GM18861 (cell line): ENCODE measurements around the gene ELAC2.
"Not testable (repeated sequence)": the region's sequence is repeated elsewhere in the genome, so short reads cannot be mapped to it uniquely, and the experiment has no call there.

Source experiments
- ATAC-seq: cut with Tn5 transposase; IDR thresholded peaks from one replicate; pipeline ENCODE4 v1.9.1; 2021; ENCODE audit not compliant: unreplicated experiment

ELAC2 gene

DNA sequence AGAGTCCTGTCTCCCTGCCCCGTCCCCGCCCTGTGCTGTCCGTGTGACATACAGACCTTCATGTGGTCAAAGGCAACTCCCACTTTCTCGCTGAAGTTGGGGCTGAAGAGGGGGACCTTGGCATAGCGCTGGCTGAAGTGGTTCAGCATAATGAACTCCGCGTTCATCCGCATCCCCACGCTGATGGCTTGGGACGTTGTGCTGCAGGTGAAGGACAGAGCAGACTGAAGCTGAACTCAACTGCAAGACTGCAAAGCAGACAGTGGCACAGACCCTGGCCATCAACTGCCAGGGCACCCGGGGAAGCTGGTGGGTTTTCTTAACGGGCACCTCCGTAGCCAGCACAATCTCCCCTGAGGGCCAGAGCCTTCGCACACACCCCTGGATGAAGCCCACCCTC is 24.2 kb downstream of the ELAC2 start:
- ATAC-seq: no peak

DNA sequence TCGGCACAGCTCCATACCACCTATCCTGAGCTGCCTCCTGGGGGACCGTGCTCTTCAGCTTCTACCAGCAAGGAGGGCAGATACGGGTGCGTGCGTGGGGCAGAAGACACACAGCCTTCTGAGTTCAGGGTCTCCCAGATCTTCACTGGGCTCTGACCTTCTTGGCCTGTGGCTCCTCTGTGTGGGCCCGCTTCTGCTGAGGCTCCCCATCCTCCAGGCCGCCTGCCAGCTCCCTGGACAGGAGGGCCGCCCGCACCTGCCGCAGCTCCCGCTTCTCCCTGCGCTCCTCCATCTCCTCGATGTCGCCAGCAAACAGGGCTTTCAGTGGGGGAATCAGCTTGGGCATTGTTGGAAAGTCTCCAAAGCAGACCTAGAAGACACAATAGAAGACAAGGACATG is 25.2 kb downstream of the ELAC2 start:
- ATAC-seq: no peak

DNA sequence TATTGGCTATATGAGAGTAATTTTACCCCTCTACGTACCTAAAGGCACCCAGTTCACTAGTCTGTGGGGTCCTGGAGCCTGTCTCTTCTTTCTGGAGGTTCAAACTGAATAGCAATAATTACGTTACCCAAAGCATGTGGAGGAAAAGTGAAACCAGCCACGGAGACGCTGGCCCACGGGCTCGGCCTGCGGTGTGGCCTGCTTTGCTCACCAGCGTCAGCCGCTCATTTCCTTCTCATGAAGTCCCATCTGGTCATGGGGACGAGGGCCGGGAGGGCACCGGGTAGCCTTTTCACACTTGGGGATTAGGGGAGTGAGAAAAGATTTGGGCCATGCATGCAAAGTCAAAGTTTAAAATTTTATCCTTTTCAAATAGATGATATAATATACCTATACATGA is 26.9 kb downstream of the ELAC2 start:
- no peak for ATAC-seq

DNA sequence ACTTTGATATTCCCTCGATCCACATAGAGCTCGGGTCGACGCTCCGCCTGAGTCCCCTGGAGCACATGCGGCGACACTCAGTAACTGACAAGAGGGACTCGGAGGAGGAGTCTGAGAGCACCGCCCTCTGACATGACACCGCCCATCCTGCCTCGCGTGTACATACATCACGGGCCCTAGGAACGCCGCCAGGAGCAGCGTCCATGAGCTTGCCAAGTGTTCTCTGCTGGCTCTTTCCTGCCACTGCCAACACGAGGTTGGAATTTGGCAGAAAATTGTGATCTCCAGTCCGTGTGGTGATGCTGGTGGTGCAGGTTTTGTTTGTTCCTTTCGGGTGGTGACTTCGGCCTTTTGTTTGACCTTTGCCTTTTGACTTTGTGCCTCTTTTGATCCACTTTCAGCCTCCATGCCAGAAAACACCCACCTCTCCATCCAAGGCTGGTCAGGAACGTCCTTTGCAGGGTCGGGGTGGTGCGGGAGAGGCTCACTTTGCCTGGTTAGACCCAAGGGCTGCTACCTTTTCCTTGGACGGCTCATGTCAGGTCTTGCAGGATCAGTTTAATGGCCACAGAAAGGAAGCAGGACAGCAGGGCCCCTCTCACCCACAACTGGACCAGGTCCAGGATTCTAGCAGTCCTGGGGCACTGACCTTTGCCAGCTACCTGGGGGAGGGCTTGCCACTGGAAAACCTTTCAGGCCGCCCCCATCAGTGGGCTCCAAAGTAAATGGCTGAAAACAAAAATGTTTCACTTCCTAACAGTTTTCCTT is 27.6 kb downstream of the ELAC2 start:
- no peak for ATAC-seq

DNA sequence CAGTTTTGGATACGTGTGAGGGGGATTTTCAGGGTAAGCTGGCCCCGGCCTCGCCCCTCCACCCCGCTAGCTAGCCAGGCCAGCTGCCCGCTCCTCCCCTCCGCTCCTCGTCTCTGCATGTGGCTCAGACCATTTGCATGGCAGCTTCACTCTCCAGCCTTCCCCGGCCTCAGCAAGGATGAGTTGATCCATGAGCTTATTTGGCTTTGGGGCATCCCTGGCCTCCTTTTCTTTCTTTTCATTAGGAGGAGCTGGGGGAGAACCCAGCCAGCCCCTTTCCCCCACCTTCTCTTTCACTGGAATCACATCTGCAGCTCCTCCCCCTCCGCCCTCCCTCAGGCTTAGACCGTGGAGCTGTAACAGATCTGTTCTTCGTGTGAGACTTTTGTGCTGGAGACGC is 30.7 kb downstream of the ELAC2 start:
- no peak for ATAC-seq

DNA sequence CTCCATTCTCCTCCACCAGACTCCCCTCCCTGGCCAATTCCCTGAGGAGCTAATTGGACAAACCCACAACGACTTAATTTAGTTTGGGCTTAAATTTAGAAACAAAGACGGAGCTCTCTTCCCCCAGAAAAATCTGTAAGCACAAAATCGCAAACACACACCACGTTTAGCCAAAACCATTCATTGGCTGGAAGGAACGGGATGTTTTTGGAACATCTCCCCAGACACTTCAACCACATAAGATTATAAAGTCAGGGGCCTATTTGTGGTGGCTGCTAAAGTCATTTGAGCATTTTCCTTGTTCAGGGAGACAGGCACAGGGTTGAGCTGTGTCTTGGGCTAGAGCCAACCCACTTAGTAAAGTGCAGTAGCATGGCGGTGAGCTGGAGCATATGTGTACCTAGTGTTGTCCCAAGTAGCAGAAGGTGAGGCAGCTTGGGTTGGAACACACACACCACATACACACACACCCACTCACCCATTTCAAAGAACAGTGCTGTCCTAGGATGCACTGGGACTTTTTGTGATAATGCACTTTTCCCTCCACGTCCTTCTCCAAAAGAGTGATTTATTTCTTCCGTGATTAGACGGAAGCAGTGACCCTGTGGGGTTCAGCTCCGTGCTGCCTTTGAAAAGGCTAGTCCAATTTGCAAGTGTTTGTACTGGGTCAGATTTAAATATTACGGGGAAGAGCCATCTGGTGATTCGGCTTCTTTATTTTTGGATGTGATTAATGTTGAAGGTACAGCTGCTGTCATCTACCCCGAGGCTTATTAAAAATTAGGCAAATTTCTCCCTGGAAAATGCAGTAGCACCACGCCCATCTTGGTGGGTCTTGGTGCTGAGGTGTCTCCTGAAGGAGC is 32.2 kb downstream of the ELAC2 start:
- no peak for ATAC-seq

DNA sequence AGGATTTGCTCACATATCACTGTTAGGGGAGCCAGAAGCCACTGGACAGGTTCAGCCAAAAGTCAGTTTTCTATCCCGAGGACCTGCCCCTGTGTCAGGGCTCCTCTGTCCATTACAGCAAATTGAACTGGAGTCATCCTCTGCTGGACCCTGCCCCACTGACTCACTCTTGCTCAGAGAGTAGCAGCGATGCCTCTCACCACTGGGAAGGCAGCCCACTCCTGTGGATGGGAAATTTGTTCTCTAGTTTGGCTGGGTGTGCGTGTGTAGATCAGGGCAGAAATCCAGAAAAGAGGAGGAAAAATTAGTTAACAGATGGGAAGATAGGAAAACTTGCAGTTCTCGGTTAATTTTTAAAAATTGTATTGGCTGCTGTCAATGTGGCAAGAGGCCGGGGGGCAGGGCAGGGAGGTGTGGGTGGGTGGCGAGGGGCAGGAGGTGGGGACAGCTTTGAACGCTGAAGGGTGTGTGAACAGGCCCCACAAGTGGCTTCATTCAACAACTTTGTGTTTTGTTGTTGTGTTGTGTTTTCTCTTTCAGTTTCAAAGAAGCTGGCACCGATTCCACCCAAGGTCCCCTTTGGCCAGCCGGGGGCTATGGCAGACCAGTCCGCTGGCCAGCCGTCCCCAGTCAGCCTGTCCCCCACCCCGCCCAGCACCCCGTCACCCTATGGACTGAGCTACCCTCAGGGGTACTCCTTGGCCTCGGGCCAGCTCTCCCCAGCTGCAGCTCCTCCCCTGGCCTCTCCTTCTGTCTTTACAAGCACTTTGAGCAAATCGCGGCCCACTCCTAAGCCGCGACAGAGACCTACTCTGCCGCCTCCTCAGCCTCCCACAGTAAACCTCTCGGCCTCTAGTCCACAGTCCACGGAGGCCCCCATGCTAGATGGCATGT is 33.6 kb downstream of the ELAC2 start:
- ATAC-seq: no peak

DNA sequence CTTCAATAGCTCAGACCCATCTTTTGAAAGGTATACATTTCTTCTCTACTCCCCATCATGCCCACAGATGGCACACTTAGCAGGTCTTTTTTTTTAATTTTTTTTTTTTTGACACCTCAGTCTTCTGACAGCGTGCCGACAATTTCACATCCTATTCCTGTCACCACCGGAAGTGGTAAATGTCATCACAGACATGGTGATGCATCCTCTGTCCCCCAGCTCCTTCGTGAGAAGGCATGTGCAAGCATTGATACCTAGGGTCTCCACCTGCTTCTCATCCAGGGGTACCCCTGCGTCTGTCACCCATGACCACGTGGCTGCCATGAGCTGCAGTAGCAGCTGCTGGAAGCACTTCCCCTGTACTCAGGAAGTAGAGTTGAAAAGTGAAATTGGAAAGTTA is 35.6 kb downstream of the ELAC2 start:
- ATAC-seq: no peak

DNA sequence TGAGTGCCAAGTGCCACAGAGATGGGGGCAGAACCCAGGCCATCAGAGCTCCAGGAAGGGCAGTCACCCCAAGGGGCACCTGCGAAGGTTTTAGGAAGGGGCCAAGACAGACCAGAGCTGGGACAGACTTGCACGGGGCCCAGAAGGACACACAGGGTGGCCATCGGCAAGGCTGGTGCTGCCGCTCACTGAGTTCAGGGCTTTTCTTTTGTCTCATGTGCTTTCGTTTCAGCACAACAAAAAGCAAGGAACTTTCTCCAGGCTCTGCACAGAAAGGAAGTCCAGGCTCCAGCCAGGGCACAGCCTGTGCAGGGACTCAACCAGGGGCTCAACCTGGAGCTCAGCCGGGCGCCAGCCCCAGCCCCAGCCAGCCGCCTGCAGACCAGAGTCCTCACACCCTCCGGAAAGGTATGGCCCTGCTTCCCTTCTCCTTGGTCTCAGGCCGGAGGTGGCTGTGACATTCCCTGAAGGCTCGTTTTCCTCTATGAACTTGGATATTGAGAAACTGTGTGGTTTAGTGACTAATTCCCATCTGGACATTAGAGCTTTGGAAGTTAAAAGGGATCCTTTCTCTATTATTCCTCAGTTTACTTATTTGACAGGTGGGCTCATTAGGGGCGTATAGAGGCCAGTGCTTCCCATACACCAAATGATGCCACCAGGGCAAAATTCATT is 37.9 kb downstream of the ELAC2 start:
- no peak for ATAC-seq

DNA sequence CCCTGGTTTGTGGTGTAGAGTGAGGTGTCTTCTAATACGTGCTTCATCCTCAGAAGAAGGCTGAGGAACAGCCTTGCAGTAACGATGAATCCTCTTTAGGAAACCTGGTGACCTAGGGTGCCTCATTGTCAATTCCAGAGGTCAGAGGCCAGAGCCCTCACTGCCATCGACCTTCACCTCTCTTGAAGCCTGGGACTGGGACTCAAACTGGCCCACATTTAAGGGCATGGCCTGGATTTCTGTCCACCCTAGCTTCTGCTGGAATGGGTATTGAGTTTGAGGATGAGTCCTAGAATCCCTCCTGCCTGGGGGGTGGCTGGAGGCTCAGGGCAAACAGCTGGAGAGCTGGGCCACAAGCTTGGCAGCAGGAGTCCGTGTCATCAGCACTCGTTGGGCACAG is 38.6 kb downstream of the ELAC2 start:
- ATAC-seq: no peak

DNA sequence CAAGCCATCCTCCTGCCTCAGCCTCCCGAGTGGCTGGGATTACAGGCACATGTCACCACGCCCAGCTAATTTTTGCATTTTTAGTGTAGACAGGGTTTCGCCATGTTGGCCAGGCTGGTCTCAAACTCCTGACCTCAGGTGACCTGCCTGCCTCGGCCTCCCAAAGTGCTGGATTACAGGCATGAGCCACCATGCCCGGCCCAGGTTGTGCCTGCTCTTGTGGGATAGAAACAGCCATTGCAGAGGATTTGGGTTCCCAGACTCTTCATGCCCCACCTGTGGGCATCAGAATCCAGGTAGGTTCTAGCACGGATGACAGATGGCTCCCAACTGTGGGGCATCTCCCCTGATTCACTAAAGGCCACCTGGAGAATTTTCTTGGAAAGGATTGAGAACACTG is 39.0 kb downstream of the ELAC2 start:
- ATAC-seq: not testable (repeated sequence)

DNA sequence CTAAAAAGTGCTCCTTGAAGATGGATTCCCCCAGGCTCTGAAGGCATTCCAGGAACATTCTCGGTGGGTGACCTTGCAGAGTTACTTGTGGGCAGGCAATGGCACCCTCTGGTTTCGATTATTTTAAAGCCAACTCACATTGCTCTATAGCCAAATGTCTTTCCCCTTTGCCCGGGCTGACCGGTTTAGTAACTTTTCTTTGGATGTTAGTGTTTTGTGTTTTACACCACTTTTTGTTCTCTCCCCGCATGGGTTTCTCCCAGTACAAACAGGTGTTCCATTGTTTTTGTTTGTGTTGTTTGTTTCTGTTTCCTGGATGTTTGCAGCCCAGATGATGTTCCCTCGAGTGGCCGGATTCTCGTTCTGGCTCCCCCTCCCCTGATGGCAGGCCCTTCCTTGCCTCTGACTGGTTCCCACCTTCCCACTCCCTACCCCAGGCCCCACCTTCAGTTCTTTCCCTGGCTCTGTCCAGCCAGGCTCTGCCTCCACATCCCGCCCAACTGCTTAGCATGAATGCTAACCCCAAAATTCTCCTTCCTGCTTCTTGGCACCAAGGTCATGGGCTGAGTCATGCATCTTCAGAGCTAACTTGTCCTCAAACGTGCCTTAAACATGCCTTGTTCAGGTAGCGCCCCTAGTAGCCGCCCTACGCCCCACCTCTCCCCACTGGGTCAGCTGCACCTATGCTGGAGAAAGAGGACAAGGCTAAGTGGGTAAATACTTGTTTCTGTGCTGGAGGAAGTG is 40.6 kb downstream of the ELAC2 start:
- no peak for ATAC-seq

DNA sequence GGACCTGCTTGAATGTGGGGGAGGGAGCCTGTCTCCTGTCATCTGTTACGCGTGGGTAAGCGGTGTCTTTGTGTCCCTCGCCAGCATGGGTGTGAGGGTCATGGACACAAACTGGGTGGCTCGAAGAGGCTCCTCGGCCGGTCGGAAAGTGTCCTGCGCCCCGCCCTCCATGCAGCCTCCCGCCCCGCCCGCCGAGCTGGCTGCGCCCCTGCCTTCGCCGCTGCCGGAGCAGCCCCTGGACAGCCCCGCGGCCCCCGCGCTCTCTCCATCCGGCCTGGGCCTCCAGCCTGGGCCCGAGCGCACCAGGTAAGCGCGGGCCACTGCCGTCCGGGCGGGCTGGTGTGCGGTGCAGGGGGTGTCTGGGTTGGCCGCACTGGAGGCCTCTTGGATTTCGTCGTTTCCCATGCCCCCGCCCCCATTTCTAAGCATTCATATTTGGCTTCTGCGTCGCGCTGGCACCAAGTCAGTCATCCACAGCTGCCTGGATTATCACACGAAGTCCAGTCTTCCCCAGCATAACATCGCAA is 43.8 kb downstream of the ELAC2 start:
- ATAC-seq: no peak

DNA sequence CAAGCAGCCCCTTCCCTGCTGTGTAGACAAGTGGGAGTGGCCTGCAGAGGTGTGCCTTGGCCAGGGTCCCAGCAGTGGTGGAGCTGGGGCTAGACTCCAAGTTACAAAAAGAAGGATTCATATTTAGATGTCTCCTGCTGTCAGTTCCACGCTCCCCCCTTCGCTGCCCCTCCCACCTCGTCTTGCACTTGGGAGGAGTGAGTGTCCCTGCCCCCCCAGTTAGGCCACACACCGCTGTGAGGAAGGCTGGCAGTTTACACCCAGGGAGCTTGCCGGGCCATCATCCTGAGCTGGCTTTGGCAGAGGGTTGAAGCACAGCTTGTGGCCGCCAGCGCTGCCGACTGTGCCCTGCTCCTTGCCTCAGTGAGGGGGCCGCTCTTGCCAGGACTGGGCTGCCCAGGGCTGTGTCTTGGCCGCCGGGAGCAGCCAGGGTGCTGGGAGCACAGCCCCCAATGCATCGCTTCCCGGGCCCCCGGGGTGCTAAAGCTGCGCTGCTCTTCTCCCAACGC is 44.3 kb downstream of the ELAC2 start:
- ATAC-seq: no peak

DNA sequence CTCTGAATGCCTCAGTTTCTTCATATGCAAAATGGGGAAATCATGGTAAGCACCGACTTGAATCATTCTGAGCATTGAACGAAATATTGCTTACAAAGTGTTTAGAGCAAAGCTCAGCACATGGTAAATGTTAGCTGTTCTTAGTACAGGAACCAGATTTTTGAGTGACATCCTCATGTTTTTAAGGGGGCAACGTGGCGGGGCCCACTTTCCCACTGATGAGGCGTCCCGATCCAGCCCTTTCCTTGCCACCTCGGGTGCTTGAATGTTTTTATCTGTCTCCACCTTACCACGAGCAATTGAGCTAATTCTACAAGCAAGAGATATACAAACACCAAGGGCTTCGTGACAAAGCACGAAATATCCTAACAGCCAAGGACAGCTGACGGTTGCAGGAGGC is 49.9 kb downstream of the ELAC2 start:
- no peak for ATAC-seq

DNA sequence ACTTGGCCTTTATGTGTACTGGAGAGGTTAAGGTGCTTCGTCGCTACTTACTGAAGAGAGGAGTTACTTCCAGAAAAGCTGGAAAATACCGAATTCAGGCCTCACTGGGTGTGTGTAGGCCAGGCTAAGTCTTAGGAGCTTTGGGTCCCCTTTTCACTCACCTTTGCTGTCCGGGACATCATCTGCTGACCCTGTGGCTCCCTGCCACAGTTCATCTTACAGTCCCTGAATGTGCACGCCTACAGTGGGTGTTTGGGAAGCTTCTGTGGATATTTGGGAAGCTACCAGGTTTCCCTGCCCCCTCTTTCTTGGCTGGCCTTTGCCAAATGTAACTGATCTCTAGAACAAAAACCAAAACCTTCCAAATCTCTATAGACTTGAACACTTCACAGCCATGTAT is 51.4 kb downstream of the ELAC2 start:
- ATAC-seq: no peak

DNA sequence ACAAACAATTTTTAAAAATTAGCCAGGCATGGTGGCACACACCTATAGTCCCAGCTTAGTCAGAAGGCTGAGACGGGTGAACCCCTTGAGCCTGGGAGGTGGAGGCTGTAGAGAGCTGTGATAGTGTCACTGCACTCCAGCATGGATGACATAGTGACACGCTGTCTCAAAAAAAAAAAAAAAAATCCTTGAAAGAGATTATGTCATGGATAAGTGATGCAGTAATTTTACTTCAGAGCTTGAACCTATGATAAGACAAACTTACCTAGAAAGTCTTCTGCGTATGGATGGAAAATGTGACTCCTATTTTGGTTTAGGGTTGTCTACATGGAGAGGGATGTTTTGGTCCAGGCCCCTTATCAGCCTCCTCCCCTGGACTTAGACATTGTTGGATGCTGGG is 51.8 kb downstream of the ELAC2 start:
- no peak for ATAC-seq

DNA sequence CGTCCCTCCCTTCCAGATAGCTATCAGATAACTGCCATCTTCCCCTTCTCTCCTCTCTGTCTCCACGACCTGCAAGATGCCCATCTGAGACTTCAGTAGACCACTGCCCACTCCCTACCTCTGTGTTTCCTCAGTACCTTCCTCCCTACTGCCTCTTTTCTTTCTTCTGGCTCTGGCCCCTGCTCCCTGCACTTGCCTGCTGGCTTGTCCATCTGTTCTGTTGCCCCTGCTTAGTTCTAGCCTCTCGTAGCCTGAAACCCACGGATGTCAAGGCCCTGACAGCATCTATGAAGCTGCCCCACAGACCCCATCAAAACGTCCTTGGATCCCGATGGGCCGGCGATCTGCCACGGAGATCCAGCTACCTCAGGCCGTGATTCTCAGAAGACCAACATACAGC is 53.0 kb downstream of the ELAC2 start:
- ATAC-seq: no peak

DNA sequence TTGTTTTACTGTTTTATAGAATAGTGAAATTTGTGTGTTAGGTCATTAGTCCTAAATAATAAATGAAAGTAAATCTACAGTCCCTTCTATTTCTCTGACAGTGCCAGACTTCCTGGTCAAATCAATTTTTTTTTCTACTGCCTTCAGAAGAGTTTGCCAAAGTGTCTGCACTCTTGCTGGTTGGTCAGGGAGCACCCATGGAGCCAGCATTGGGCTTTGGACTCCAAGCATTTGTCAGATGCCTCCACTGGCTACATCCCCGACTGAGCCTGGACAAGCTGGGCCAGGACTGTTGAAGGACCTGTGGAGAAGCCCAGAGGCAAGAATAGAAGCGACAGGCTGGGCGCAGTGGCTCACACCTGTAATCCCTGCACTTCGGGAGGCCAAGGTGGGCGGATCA is 53.7 kb downstream of the ELAC2 start:
- ATAC-seq: no peak

DNA sequence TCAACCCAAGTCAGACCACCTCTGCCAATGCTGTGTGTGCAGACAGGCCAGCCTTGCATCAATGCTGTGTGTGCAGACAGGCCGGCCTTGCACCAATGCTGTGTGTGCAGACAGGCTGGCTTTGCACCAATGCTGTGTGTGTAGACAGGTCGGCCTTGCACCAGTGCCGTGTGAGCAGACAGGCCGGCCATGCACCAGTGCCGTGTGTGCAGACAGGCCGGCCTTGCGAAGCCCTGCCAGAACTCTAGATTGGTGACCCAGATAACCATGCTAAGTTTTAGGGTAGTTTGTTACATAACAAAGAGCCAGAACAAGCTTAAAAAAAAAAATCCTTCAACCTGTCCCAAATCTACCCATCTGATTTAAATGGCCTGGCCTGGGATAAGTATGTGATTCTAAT is 54.3 kb downstream of the ELAC2 start:
- no peak for ATAC-seq
